Measurements from ENCODE around the gene ARHGEF28. TPM values are rescaled to one million over a fixed set of nuclear protein-coding genes. Genes with fewer than 3 reads are reported as not detected.

ARHGEF28 gene
- total and polyA plus RNA-seq, 8 donors, result 14.9 to 36.2 (median 24.6) TPM

GRCh38 chr5:73636408-73636807 lies 10.4 kb downstream of the ARHGEF28 start:
- intact Hi-C loops (cut with DNase I), result no loop called here
- Histone ChIP-seq H3K4me1 (peaks cover 25 to 48% (median 39%) of the 10 kb centered on the region in 3 donors), H3K36me3 (no peaks in the 10 kb centered on the region), H3K9me3 (no peaks in the 10 kb centered on the region), H3K27me3 (no peaks in the 10 kb centered on the region), H3K27ac (no peak overlapping the region), H3K4me3 (no peak overlapping the region)
- ATAC-seq, result no peak
- FAIRE-seq, result no peak
- DNase-seq, result no peak
- TF ChIP-seq CTCF (IDR thresholded peaks at IDR 0.05), result no peak
- whole genome bisulfite sequencing, 2 donors, result 83 to 94% methylated on average over 3 of the region's 3 CpGs

- H3K4me1 ChIP-seq, result peaks cover 27 to 50% (median 33%) of the 10 kb centered on the region in 3 donors
- H3K36me3 ChIP-seq, result no peaks in the 10 kb centered on the region
- H3K4me3 ChIP-seq, result no peak overlapping the region
- ATAC-seq (peak in 1 of 4 donors; percentile 17), DNase-seq (no peak), FAIRE-seq (no peak)
- intact Hi-C loops (cut with DNase I), result no loop called here
- no peaks in the 10 kb centered on the region for H3K27me3 ChIP-seq
- TF ChIP-seq CTCF (IDR thresholded peaks at IDR 0.05), result no peak
- H3K9me3 ChIP-seq, result no peaks in the 10 kb centered on the region
- 53 to 62% methylated on average over 2 of the region's 2 CpGs for WGBS, 2 donors
- no peak overlapping the region for H3K27ac ChIP-seq
These were observed 11.6 kb downstream of the ARHGEF28 start for GRCh38 chr5:73637565-73637964.

GRCh38 chr5:73638344-73639095 lies 12.5 kb downstream of the ARHGEF28 start:
- TF ChIP-seq CTCF (IDR thresholded peaks at IDR 0.05), result no peak
- intact Hi-C loops (cut with DNase I), result no loop called here
- Histone ChIP-seq H3K9me3 (no peaks in the 10 kb centered on the region), H3K27ac (no peak overlapping the region), H3K4me1 (peaks cover 32 to 48% (median 33%) of the 10 kb centered on the region in 3 donors), H3K27me3 (no peaks in the 10 kb centered on the region), H3K36me3 (no peaks in the 10 kb centered on the region), H3K4me3 (no peak overlapping the region)
- DNase-seq (no peak), FAIRE-seq (no peak), ATAC-seq (peak; percentile 30 to 51 (median 38))
- 33 to 44% methylated on average over 4 of the region's 4 CpGs for WGBS, 2 donors

- Histone ChIP-seq H3K9me3 (no peaks in the 10 kb centered on the region), H3K27me3 (no peaks in the 10 kb centered on the region), H3K4me3 (no peak overlapping the region), H3K4me1 (peaks cover 32 to 56% (median 44%) of the 10 kb centered on the region in 3 donors), H3K36me3 (no peaks in the 10 kb centered on the region), H3K27ac (no peak overlapping the region)
- FAIRE-seq, result no peak
- no peak for TF ChIP-seq CTCF (IDR thresholded peaks at IDR 0.05)
- DNase-seq, result no peak
- intact Hi-C loops (cut with DNase I), result no loop called here
- peak in 3 of 4 donors; percentile 21 to 30 (median 25) for ATAC-seq
- WGBS, 2 donors, result 0 to 5% methylated on average over 1 of the region's 1 CpG
These were observed 14.9 kb downstream of the ARHGEF28 start for GRCh38 chr5:73640861-73641320.

- H3K27me3 ChIP-seq, result no peaks in the 10 kb centered on the region
- WGBS, 2 donors, result 45 to 46% methylated on average over 5 of the region's 5 CpGs
- no peaks in the 10 kb centered on the region for H3K36me3 ChIP-seq
- no peak for TF ChIP-seq CTCF (IDR thresholded peaks at IDR 0.05)
- H3K4me3 ChIP-seq, result no peak overlapping the region
- DNase-seq (no peak), ATAC-seq (peak in 1 of 4 donors; percentile 31), FAIRE-seq (no peak)
- intact Hi-C loops (cut with DNase I), result no loop called here
- no peak overlapping the region for H3K27ac ChIP-seq
- H3K4me1 ChIP-seq, result peaks cover 32 to 56% (median 44%) of the 10 kb centered on the region in 3 donors
- H3K9me3 ChIP-seq, result no peaks in the 10 kb centered on the region
These were observed 15.8 kb downstream of the ARHGEF28 start for GRCh38 chr5:73641811-73642210.

All from pancreas (tissue), 10 donors.